Neural progenitor cell (in vitro differentiated cells): ENCODE measurements around the gene EIF5A2. TPM values are rescaled to one million over a fixed set of nuclear protein-coding genes. Genes with fewer than 3 reads are reported as not detected.
"Not testable (repeated sequence)": the region's sequence is repeated elsewhere in the genome, so short reads cannot be mapped to it uniquely, and the experiment has no call there.

ENCODE experiments used
- DNase-seq: peaks from one replicate; pipeline ENCODE4 v3.0.0-alpha.2; 2016; ENCODE audit warnings: low spot score
- H2AFZ ChIP-seq: fragments of 200-600 bp; sonication (generic); replicated peaks from 2 replicates; pipeline ENCODE4 v1.6.1; 2016; ENCODE audit warnings: antibody characterized with exemption
- H3F3A ChIP-seq: fragments of 200-600 bp; sonication (generic); 2 replicates; pipeline ENCODE4 v1.6.1; 2016; ENCODE audit warnings: antibody characterized with exemption, low read depth
- H3K27ac ChIP-seq: fragments of 200-600 bp; sonication (generic); 2 replicates; pipeline ENCODE4 v1.5.1; 2016; ENCODE audit warnings: mild to moderate bottlenecking
- H3K27me3 ChIP-seq: fragments of 200-600 bp; sonication (generic); 2 replicates; pipeline ENCODE4 v1.6.1; 2016; ENCODE audit warnings: mild to moderate bottlenecking, moderate library complexity
- H3K36me3 ChIP-seq: fragments of 200-600 bp; sonication (generic); 2 replicates; pipeline ENCODE4 v1.5.1; 2016
- H3K4me1 ChIP-seq: fragments of 200-600 bp; sonication (generic); 2 replicates; pipeline ENCODE4 v1.6.1; 2016; ENCODE audit warnings: mixed run types
- H3K4me2 ChIP-seq: fragments of 200-600 bp; sonication (generic); 2 replicates; pipeline ENCODE4 v1.6.1; 2016
- H3K4me3 ChIP-seq: fragments of 200-600 bp; sonication (generic); 2 replicates; pipeline ENCODE4 v1.5.1; 2016
- H3K79me2 ChIP-seq: fragments of 200-600 bp; sonication (generic); 2 replicates; pipeline ENCODE4 v1.6.1; 2016; ENCODE audit warnings: low read depth
- H3K9ac ChIP-seq: fragments of 200-600 bp; sonication (generic); 2 replicates; pipeline ENCODE4 v1.6.1; 2016
- H3K9me3 ChIP-seq: fragments of 200-600 bp; sonication (generic); 2 replicates; pipeline ENCODE4 v1.5.1; 2016; ENCODE audit warnings: low read depth
- H4K20me1 ChIP-seq: fragments of 200-600 bp; sonication (generic); 2 replicates; pipeline ENCODE4 v1.6.1; 2016; ENCODE audit warnings: low read depth
- H3K27ac Mint-ChIP-seq: 3 replicates; pipeline ENCODE4 v1.8.0; 2021; ENCODE audit warnings: mixed read lengths
- H3K27me3 Mint-ChIP-seq: 2 replicates; pipeline ENCODE4 v1.8.0; 2022; ENCODE audit warnings: low read depth, mild to moderate bottlenecking, inconsistent platforms, moderate library complexity, mixed read lengths; ENCODE audit not compliant: insufficient read depth
- H3K36me3 Mint-ChIP-seq: 3 replicates; pipeline ENCODE4 v1.8.0; 2021; ENCODE audit warnings: mixed read lengths
- H3K4me1 Mint-ChIP-seq: 3 replicates; pipeline ENCODE4 v1.8.0; 2021; ENCODE audit warnings: mixed read lengths
- H3K4me3 Mint-ChIP-seq: 3 replicates; pipeline ENCODE4 v1.8.0; 2021; ENCODE audit warnings: mild to moderate bottlenecking, moderate library complexity, mixed read lengths
- H3K9me3 Mint-ChIP-seq: 3 replicates; pipeline ENCODE4 v1.8.0; 2020; ENCODE audit warnings: mixed read lengths
- EZH2 ChIP-seq: fragments of 200-600 bp; sonication (generic); IDR thresholded peaks from 2 replicates; pipeline ENCODE4 v1.6.1; 2017; ENCODE audit warnings: antibody characterized with exemption, mild to moderate bottlenecking, moderate library complexity
- EZH2phosphoT487 ChIP-seq: fragments of 200-600 bp; sonication (generic); IDR thresholded peaks from 2 replicates; pipeline ENCODE4 v1.6.1; 2017; ENCODE audit warnings: antibody characterized with exemption
- total RNA-seq: library from RNA; depleted of rRNA; stranded (reverse); fragments of >200 nt; gene quantifications from 2 replicates; pipeline ENCODE4 v1.2.3, GENCODE V29; 2015; ENCODE audit warnings: low replicate concordance
- TF ChIP-seq, protein P1 (sequence below): fragments of 200-600 bp; sonication (generic); IDR thresholded peaks from 2 replicates; pipeline ENCODE4 v1.5.1; 2017; ENCODE audit warnings: antibody characterized with exemption, mild to moderate bottlenecking

The EIF5A2 gene
- total RNA-seq, 1 donor from 2014 or later = 6.6 TPM

DNA sequence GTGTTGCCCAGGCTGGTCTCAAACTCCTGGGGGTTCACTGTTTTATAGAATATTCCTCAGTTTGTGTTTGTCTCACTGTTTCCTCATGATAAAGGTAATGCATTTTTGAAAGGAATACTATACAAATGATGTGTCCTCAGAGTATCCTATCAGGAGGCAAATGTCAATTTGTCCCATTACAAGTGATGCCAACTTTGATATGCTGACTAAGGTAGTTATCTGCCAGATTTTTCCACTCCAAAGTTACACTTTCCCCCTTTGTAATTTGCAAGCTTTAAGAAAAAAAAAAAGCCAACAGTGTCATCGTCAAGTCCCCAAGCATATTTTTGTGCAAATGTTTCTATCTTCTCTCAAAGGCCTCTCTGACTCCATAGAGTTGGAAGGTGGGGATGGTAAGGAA is 9.0 kb downstream of the EIF5A2 start:
- Histone ChIP-seq H3K27ac (no peak overlapping the region), H3K27me3 (no peaks in the 10 kb centered on the region), H3F3A (no peaks in the 10 kb centered on the region), H4K20me1 (no peaks in the 10 kb centered on the region), H3K4me1 (no peaks in the 10 kb centered on the region), H3K4me2 (no peak overlapping the region), H3K4me3 (no peak overlapping the region), H3K36me3 (no peaks in the 10 kb centered on the region), H3K9ac (no peak overlapping the region), H3K9me3 (no peaks in the 10 kb centered on the region), H3K79me2 (no peaks in the 10 kb centered on the region), H2AFZ (no peak overlapping the region)
- H3K36me3 Mint-ChIP-seq = peaks cover 25% of the 10 kb centered on the region
- no peak overlapping the region for H3K27ac Mint-ChIP-seq
- no peak overlapping the region for H3K4me3 Mint-ChIP-seq
- DNase-seq = no peak
- TF ChIP-seq, protein P1, sequence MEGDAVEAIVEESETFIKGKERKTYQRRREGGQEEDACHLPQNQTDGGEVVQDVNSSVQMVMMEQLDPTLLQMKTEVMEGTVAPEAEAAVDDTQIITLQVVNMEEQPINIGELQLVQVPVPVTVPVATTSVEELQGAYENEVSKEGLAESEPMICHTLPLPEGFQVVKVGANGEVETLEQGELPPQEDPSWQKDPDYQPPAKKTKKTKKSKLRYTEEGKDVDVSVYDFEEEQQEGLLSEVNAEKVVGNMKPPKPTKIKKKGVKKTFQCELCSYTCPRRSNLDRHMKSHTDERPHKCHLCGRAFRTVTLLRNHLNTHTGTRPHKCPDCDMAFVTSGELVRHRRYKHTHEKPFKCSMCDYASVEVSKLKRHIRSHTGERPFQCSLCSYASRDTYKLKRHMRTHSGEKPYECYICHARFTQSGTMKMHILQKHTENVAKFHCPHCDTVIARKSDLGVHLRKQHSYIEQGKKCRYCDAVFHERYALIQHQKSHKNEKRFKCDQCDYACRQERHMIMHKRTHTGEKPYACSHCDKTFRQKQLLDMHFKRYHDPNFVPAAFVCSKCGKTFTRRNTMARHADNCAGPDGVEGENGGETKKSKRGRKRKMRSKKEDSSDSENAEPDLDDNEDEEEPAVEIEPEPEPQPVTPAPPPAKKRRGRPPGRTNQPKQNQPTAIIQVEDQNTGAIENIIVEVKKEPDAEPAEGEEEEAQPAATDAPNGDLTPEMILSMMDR = no peak
- TF ChIP-seq EZH2 = no peak
- no peak for TF ChIP-seq EZH2phosphoT487
- H3K4me1 Mint-ChIP-seq = no peaks in the 10 kb centered on the region
- peaks cover 5% of the 10 kb centered on the region for H3K27me3 Mint-ChIP-seq
- H3K9me3 Mint-ChIP-seq = peaks cover 14% of the 10 kb centered on the region

DNA sequence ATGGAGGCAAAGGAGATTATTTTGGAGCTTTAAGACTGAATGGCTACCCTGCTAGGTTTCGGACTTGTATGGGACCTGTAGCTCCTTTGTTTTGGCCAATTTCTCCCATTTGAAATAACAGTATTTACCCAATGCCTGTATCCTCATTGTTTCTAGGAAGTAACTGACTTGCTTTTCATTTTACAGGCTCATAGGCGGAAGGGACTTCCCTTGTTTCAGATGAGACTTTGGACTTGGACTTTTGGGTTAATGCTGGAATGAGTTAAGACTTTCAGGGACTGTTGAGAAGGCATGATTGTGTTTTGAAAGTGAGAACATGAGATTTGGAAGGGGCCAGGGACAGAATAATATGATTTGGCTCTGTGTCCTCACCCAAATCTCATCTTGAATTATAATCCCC is 10.5 kb downstream of the EIF5A2 start:
- no peak overlapping the region for H3K27ac Mint-ChIP-seq
- DNase-seq = no peak
- H3K27me3 ChIP-seq = no peaks in the 10 kb centered on the region

DNA sequence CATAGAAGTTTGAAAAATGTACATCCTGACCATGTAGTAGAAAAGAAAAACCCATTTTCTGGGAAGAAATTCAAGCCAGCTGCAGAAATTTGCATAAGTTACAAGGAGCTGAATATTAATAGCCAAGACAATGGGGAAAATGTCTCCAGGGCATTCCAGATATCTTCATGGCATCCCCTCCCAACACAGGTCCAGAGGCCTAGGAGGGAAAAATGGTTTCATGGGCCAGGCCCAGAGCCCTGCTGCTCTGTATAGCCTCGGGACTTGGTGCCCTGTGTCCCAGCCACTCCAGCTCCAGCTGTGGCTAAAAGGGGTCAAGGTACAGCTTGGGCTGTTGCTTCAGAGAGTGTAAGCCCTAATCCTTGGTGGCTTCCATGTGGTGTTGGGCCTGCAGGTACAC is 11.2 kb downstream of the EIF5A2 start:
- not testable (repeated sequence) for H3K27ac ChIP-seq, H3K36me3 ChIP-seq, H3K27me3 Mint-ChIP-seq, H3K79me2 ChIP-seq, H3K4me3 ChIP-seq, H3K9me3 ChIP-seq, DNase-seq, H4K20me1 ChIP-seq, H3K27me3 ChIP-seq, H3K4me1 ChIP-seq, H3K4me2 ChIP-seq, H3K4me3 Mint-ChIP-seq, H3K4me1 Mint-ChIP-seq, H3K27ac Mint-ChIP-seq, H2AFZ ChIP-seq, H3F3A ChIP-seq, H3K9ac ChIP-seq
- Mint-ChIP-seq H3K9me3 (peaks cover 14% of the 10 kb centered on the region), H3K36me3 (peaks cover 24% of the 10 kb centered on the region)

More for the DNA sequence above, 10.5 kb downstream of the EIF5A2 start:
- H3F3A ChIP-seq = no peaks in the 10 kb centered on the region
- H4K20me1 ChIP-seq = no peaks in the 10 kb centered on the region
- Mint-ChIP-seq H3K36me3 (peaks cover 26% of the 10 kb centered on the region), H3K4me3 (no peak overlapping the region), H3K4me1 (no peaks in the 10 kb centered on the region), H3K27me3 (peaks cover 5% of the 10 kb centered on the region), H3K9me3 (peaks cover 14% of the 10 kb centered on the region)
- H3K9me3 ChIP-seq = no peaks in the 10 kb centered on the region
- no peak overlapping the region for H3K4me2 ChIP-seq
- H3K4me1 ChIP-seq = no peaks in the 10 kb centered on the region
- H3K9ac ChIP-seq = no peak overlapping the region
- H3K36me3 ChIP-seq = no peaks in the 10 kb centered on the region
- no peaks in the 10 kb centered on the region for H3K79me2 ChIP-seq
- TF ChIP-seq EZH2phosphoT487 = no peak
- no peak for TF ChIP-seq EZH2
- TF ChIP-seq, protein P1 = no peak
- H2AFZ ChIP-seq = no peak overlapping the region
- H3K4me3 ChIP-seq = no peak overlapping the region
- no peak overlapping the region for H3K27ac ChIP-seq

DNA sequence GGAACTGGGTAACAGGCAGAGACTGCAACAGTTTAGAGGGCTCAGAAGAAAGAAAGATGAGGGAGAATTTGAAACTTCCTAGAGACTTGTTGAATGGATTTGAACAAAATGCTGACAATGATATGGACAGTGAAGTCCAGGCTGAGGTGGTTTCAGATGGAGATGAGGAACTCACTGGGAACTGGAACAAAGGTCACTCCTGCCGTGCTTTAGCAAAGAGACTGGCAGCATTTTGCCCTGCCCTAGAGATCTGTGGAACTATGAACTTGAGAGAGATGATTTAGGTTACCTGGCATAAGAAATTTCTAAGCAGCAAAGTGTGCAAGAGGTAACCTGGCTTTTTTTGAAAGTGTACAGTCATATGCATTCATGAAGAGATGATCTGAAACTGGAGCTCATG is 11.7 kb downstream of the EIF5A2 start:
- Histone ChIP-seq H3K27ac (no peak overlapping the region), H4K20me1 (no peaks in the 10 kb centered on the region), H3K9ac (no peak overlapping the region), H3K36me3 (no peaks in the 10 kb centered on the region), H3K4me3 (no peak overlapping the region), H3K79me2 (no peaks in the 10 kb centered on the region), H3K4me2 (no peak overlapping the region), H3K27me3 (no peaks in the 10 kb centered on the region), H2AFZ (no peak overlapping the region), H3K4me1 (no peaks in the 10 kb centered on the region), H3K9me3 (no peaks in the 10 kb centered on the region), H3F3A (no peaks in the 10 kb centered on the region)
- DNase-seq = no peak
- H3K9me3 Mint-ChIP-seq = peaks cover 14% of the 10 kb centered on the region
- no peaks in the 10 kb centered on the region for H3K4me1 Mint-ChIP-seq
- peaks cover 21% of the 10 kb centered on the region for H3K36me3 Mint-ChIP-seq
- H3K4me3 Mint-ChIP-seq = no peak overlapping the region
- H3K27ac Mint-ChIP-seq = no peak overlapping the region
- TF ChIP-seq EZH2 = no peak
- TF ChIP-seq EZH2phosphoT487 = no peak
- TF ChIP-seq, protein P1 = no peak
- peaks cover 2% of the 10 kb centered on the region for H3K27me3 Mint-ChIP-seq

DNA sequence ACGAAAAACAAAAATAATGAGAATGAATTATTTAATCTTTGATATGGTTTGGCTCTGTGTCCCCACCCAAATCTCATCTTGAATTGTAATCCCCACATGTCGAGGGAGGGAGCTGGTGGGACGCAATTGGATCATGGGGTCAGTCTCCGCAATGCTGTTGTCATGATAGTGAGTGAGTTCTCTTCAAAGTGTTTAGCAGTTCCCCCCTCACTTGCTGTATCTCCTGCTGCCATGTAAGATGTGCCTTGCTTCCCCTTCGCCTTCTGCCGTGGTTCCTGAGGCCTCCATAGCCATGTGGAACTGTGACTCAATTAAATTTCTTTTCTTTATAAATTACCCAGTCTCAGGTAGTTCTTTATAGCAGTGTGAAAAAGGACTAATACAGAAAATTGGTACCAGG is 12.1 kb downstream of the EIF5A2 start:
- H3K4me2 ChIP-seq = not testable (repeated sequence)

More for the DNA sequence above, 12.1 kb downstream of the EIF5A2 start:
- H2AFZ ChIP-seq, H3K27me3 Mint-ChIP-seq, H3K9me3 ChIP-seq, H3K4me1 ChIP-seq, H3K27ac Mint-ChIP-seq, H4K20me1 ChIP-seq, H3K9ac ChIP-seq, H3K4me1 Mint-ChIP-seq, H3F3A ChIP-seq, H3K4me3 Mint-ChIP-seq, H3K4me3 ChIP-seq, H3K79me2 ChIP-seq, DNase-seq, H3K27ac ChIP-seq, H3K27me3 ChIP-seq, H3K36me3 ChIP-seq: not testable (repeated sequence)
- Mint-ChIP-seq H3K9me3 (peaks cover 14% of the 10 kb centered on the region), H3K36me3 (peaks cover 23% of the 10 kb centered on the region)
